GM18526 (cell line): ENCODE data around the gene NFIA.

ENCODE experiments used
- POLR2A ChIP-seq: IDR thresholded peaks from 3 replicates; pipeline ENCODE4 v1.6.1; 2011; ENCODE audit not compliant: insufficient read length; ENCODE audit errors: extremely low read depth

NFIA gene

GRCh38 chr1:61295818-61296537 is 213.6 kb downstream of the NFIA start:
- TF ChIP-seq POLR2A, result no peak

- no peak for TF ChIP-seq POLR2A
Measured at GRCh38 chr1:61297887-61298286, 215.5 kb downstream of the NFIA start.

DNA sequence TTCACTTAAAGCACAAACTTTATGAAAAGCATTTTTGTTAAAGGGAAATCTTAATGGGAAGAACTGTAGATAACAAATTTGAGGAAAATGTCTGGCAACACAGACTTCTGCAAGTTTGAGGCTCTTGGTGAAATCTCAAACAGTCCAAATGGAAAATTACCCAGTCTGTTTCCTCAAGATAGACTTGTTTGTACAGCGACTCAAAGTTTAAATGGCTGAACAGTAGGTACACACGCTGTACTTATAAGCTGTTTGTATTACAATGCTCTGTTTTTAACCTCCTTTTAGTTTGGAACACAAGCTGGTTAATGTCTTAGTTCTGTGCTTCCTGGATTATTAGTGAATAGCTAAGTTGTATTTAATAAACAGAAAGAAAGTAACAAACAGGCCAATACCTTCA is 217.1 kb downstream of the NFIA start:
- TF ChIP-seq POLR2A, result no peak

GRCh38 chr1:61300899-61301298 is 218.5 kb downstream of the NFIA start:
- TF ChIP-seq POLR2A, result no peak

GRCh38 chr1:61301824-61302657 is 219.7 kb downstream of the NFIA start:
- no peak for TF ChIP-seq POLR2A

DNA sequence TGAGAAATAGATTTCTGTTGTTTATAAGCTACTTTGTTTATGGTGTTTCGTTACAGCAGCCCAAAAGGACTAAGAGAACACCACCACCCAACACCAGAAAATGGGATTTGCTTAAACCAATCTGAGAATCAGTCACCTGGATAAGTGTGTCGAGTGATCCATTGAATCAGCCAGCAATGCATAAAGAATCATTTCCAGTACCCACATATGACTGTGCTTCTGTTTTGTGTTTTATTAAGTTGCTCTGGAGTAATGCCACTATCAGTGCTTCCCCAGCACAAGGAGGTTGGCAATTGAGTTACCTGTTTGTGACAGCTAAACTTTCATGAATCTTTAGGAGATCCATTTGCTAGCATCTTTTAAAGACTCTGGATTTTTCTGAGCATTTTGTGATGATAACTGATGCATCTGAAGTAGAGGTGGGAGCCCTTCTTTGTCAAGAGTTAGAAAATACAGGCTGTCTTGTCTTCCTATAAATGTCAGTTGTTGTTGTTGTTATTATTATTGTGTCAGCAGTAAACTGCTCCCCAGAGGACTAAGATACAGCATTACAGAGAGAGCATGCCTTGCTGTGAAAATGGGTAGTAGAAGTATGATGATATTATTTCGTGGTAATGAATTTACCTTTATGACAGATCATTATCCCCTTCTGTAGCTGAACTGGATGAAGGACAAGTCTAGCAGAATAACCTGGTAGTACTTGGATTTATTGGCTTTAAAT is 225.2 kb downstream of the NFIA start:
- TF ChIP-seq POLR2A, result no peak

- no peak for TF ChIP-seq POLR2A
Measured at GRCh38 chr1:61310057-61310456, 227.7 kb downstream of the NFIA start.

DNA sequence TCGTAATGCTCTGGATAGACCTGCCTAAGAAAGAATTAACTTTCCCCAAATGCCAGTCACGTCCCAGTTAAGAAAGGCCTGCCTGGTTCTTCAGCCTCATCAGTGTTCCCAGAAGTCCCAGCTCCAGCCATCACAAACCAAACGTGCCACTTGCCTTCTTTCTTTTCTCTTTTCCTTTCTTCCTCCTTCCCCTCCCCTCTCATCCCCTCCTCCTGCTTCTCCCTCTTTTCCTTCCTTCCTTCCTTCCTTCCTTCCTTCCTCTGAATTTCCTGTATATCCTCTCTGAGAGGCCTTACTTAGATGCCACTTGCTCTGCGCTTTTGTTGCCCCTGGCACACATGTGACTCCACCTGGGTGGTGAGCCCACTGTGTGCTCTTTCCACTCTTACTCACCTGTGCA is 228.2 kb downstream of the NFIA start:
- no peak for TF ChIP-seq POLR2A

DNA sequence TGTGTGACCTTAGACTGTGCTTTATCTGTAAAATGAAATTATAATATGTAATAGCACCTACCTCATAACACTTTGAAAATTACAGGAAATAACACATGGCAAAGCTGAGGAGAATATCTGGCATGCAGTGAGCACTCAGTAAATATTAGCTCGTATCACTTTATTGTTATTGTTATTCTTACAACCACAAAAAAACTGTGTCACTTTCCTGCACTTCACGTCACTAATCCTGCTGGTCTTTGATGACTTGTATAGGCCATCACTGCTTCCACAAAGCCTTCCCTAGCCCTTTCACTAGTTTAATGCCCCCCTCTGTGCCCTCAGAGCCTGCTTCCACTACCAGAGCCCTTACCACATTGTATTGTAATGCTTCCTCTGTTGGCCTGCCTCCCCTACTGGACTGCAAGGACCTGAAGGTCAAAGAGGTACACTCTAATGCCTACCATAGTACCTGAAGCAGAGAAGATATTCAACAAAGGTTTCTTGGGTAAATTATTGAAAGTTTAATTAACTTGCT is 231.6 kb downstream of the NFIA start:
- no peak for TF ChIP-seq POLR2A

DNA sequence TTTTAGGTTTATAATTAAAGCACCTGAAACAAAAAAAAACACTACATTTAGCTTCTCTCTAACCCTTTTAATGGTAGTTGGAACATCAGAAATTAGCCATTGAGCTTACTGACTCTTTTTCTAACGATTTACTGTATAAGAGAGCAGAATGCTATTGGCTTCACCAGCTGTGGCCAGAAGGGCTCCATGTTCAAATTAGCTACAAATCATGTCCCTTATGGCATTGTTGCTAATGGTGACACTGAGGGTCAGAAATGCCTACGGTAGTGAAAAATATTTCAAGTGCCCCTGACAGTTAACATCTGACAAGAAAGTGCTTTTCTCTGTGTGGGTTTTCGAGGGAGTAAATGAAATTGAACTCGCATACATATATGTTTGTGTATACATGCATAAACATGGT is 232.7 kb downstream of the NFIA start:
- no peak for TF ChIP-seq POLR2A

- no peak for TF ChIP-seq POLR2A
Measured at GRCh38 chr1:61316493-61316892, 234.1 kb downstream of the NFIA start.

DNA sequence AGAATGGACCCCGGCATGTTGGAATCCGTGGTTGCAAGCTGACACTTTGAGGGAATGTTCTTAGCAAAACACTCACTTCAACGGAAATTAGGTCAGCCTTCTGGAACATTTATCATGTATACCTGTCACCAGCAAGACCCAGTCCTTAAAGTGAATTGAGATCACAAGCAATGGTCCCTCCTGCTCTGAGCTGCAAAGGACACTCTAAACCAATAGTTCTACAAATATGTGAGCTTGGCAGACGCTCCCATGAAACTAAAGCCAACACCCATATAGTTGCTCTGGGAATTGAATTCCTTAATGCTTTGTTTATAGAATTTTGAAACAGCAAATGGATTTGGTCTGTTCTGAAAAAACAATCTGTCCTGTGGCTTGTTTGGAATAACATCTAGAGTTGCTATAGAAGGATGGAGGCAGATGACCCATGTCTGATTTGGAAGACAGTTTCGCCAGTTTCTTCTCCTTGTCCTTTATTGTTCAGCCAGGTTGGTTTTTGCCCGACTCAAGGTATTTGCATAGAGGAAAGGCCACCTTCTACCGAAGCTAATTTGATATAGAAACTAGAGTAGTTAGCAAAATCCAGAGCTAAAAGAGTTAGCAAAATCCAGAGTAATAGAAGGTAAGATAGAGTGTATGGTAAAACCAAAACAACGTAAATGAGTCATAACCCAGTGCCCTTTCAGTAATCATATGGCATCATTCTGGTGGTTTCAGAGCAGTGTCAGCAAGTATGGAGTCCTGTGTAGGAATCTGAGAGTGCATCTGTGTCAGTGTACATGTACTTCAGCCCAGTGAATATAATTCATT is 236.2 kb downstream of the NFIA start:
- TF ChIP-seq POLR2A, result no peak

GRCh38 chr1:61320575-61320974 is 238.2 kb downstream of the NFIA start:
- no peak for TF ChIP-seq POLR2A

DNA sequence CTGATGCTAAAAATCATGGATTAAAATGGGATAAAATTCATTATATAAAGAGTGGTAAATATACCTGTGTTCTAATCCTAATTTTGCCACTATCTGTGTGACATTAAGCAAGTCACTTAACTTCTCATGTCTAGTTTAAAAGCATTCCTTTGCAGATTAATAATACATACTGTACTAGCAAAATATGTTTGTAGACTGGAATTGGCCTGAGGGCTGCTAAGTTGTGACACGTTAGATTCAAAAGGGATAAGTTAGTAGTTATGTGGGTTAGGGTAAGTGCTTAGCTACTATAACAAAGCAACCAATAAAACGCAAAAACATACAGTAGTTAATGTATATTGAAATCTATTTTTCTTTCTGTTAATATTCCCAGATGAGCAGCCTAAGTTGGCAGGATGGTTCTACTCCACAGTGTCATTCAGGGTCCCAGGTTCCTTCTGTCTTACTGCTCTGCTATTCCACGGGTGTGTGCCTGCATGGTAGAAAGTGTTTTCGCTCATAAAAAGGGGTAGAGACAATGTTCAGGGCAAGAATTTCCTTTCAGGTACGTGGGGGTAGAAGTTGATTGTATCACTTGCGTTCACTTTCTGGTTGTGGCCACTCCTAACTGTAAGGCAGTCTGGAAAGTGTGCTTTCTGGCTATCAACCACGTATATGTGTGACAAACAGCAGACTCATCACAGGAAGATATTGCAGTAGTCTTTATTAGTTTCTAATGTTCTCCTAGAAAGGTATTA is 239.8 kb downstream of the NFIA start:
- TF ChIP-seq POLR2A, result no peak
